Spleen (tissue), 7 donors: Measurements from ENCODE around the gene FRMD7.

Source experiments
- POLR2A ChIP-seq, 3 donors: fragments of 450-650 bp; IDR thresholded peaks; one replicate each; pipeline ENCODE4 v1.5.1; 2017; ENCODE audit warnings: antibody characterized with exemption in 3 of 3, mild to moderate bottlenecking in 1 of 3
- POLR2AphosphoS5 ChIP-seq, 3 donors: sonication (generic); formaldehyde crosslinking; IDR thresholded peaks; one replicate each; pipeline ENCODE4 v1.5.1; 2017; ENCODE audit warnings: antibody characterized with exemption in 3 of 3
- TF ChIP-seq, protein P1 (sequence below), 11 experiments: fragments of 200-600 bp in 7 of 11; fragments of 450-650 bp in 4 of 11; sonication (generic) in 4 of 11; IDR thresholded peaks in 8 of 11; conservative IDR thresholded peaks in 3 of 11; 1 replicate in 7 of 11; 2 replicates in 4 of 11; pipeline versions ENCODE4 v1.4.0 to v1.8.0; 2016 to 2021; ENCODE audit warnings: antibody characterized with exemption in 11 of 11, inconsistent platforms in 4 of 11, mild to moderate bottlenecking in 1 of 11
- donor health status: DM: no; HTN: no; CAD: no; lungs with moderate emphysema.
- donor health status: DM: no; HTN: no; CAD: no.
- donor health status: DM: no; HTN: no; CAD: no.

DNA sequence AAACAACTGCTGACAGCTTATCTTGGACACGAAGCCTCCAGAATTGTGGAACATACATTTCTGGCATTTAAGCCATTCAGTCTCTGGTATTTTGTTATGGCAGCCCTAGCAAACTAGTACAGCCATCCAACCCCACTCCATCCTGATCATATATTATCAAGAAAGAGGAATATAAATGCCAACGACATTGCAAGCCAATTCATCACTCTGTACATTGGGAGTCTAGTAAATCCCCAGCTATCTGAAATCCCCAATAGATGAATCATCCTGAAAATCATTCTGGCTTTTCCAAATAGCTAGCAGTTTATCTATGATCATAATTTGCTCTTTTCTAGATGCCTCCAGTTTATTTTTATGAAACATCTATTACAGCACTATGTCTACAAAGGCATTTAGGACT is 41.1 kb downstream of the FRMD7 start:
- TF ChIP-seq, protein P1, sequence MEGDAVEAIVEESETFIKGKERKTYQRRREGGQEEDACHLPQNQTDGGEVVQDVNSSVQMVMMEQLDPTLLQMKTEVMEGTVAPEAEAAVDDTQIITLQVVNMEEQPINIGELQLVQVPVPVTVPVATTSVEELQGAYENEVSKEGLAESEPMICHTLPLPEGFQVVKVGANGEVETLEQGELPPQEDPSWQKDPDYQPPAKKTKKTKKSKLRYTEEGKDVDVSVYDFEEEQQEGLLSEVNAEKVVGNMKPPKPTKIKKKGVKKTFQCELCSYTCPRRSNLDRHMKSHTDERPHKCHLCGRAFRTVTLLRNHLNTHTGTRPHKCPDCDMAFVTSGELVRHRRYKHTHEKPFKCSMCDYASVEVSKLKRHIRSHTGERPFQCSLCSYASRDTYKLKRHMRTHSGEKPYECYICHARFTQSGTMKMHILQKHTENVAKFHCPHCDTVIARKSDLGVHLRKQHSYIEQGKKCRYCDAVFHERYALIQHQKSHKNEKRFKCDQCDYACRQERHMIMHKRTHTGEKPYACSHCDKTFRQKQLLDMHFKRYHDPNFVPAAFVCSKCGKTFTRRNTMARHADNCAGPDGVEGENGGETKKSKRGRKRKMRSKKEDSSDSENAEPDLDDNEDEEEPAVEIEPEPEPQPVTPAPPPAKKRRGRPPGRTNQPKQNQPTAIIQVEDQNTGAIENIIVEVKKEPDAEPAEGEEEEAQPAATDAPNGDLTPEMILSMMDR (IDR thresholded peaks at IDR 0.05 in 8 of 11, conservative IDR thresholded peaks at IDR 0.05 in 3 of 11) = no peak
- no peak for TF ChIP-seq POLR2A (IDR thresholded peaks at IDR 0.05)
- TF ChIP-seq POLR2AphosphoS5 (IDR thresholded peaks at IDR 0.05) = no peak
